RPMI8226 (cell line): ENCODE results near the gene NAV1.

ENCODE experiments used
- DNase-seq: peaks from one replicate; pipeline ENCODE4 v3.0.0-alpha.2; 2015

NAV1 gene

DNA sequence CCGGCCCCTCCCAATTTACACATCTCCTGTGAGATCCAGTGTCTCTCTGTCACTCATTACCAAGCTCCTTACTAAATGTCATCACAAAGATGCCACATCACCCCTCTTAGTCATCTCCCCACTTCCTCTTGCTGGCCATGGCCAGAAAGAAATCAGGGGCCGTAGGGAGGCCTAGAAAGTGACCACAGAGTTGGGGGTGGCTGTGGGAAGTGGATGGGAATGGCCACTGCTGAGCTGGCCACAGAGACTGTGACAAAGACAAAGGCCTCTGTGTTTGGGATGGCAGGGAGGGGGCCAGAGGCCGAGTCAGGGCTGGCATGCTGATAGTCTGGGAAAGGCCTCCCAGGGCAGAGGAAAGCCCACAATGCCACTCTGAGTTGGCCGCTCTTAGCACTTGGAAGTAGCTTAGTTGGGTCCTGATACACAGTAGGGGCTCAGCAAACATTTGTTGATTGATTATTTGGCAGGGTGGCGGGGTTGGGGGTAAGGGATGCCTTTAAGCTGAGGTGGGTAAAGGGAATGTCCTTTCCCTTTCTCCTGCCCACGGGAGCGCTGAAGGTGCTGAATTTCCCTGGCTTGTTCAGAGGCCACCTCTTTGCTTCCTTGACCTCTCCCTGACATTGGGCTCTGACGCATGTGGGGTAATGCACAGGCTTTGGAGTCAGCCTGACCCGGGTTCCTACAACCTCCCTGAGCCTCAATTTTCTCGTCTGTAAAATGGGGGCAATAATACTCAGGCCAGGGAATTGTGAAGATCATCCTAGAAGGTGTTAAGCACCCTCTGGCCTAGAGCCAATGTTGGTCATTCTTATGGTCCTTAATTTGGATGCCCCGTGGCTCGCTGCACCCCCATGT lies 13.2 kb downstream of the NAV1 start:
- no peak for DNase-seq

DNA sequence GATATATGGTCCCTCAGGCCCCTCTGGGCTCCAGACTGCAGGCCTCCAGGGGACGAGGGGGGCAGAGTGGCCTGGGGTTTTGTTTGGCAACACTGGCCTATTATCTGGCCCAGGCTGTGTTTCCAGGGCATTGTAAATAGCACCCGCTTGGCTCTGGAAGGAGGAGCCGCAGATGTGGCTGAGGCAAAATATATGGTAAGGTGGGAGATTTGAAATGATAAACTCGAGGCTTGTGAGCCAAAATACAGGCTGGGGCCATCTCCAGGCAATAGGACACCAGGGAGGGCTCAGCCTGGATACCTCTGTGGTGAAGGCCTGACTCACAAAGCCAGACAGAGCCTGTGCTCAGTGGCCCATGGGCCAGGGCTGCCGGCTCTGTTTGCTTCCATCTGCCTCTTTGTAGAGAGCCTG lies 14.0 kb downstream of the NAV1 start:
- no peak for DNase-seq

DNA sequence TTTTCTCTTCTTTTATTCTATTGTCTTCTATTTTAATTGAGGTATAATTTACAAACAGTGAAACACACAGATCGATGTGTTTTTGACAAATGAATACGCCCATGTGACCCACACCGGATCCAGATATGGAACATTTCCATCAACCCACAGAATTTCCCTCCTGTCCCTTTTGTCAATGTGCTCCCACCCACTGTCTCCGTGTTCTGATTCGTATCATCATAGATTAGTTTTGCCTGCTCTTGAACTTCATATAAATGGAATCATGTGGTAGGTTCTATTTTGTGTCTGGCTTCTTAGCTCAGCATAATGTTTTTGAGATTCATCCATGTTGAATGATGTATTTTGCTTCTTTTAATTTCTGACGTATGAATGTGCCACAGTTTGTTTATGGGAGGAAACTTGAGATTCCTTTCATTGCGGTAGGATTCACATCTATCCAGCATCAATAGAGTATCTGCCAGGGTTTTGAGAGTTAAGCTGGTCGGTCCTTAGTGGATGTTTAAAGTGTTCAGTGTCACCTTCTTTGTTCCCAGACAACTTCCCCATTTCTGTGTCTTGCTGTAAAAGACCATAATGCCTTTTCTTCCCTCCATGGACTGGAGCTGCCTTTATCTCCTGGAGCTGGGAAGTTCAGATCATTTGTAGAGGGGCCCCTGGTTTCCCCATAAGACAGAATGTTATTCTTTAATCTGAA lies 14.7 kb downstream of the NAV1 start:
- no peak for DNase-seq

DNA sequence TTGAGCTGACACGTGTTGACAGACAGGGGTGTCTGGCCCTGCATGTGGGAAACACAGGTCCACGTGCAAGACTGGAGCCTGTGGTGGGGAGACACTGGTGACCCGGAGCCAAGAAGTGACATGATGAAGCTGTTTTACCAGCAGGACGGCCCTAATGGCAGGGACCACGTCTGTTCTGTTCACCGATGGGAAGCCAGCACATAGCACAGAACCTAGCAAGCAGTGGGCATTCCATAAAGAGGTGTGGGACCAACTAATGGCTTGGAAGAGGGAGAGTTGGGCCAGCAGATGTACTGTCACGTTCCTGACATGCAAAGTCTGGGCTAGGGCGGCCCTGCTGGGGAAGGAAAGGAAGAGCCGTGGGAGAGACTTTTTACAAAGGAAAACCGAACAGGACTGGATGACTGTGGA lies 15.3 kb downstream of the NAV1 start:
- DNase-seq: no peak

DNA sequence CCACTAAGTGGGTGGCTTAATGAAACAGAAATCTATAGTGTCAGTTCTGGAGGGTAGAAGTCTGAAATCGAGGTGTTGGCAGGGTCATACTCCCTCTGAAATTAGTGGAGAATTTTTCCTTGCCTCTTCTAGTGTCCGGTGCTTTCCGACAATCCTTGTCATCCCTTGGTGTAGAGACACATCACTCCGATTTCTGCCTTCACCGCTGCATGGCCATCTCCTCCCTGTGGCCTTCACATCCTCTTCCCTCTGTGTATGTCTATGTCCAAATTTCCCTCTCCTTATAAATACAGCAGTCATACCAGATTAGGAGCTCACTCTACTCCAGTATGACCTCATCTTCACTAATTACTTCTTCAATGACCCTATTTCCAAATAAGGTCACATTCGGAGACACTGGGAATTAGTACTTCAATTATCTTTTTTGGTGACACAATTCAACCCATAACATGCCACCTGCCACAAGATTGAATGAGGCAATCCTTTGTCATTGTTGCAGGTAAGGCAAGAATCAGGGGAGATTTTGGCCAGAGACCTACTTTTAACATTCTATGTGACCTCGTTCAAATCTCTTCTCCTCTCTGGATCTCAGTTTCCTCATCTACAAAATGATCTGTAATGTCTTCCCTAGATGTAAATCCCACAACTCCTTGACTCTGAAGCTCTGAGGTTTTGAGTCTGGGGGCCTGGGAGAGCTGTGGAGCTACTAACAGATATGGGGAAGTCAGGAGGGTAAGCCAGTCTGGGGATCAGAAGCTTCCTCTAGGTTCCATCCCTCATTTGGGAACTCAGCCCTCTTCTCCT lies 16.1 kb downstream of the NAV1 start:
- DNase-seq: no peak

DNA sequence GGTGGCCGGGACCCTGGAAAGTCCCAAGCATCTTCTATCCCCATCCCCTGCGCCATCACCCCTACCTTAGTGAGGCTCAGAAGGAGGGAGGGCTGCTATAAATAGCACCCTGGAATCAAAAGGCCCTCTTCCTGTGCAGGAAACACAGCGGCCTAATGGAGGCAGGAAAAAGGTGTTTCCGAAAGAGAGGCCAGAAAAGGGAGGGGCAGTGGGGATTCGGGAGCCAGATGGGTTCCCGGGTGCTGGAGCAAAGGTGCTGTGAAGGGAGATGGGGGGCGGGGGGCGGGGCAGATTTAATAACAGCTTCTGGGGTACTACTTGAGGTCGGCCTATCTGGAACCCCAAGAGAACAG lies 16.6 kb downstream of the NAV1 start:
- no peak for DNase-seq

DNA sequence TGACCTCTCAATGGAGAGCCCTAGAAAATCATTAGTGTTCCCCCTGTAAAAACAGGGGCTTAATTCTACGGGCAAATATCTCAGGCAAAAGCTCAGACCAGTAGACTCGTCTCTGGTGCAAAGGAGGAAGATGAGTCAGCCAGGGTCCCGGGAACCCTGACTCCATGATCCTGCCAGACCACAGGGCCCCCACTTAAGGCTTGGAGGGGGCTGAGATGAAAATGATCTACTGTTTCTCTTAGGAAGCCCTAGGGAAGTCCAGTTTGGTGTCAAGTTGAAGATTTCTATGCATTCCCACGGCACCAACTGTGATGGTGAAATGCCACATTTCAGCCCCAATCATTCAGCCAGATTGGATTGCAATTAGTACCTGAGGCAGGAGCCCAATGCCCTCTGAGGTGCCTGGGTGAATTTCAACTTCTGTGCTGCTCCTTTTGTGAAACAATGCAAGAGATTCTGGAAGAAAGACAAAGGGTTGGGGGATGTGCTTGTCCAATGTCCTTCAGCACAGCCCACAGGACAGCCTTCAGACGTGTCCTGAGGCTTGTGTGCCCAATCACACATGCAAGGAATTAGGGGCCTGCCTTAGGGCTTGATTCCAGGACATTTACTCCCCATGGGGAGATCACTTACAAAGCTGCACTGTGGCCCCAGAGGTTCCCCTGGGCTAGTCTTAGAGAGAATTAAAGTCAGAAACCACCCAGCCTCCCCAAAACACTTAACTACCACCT lies 18.1 kb downstream of the NAV1 start:
- DNase-seq: no peak

DNA sequence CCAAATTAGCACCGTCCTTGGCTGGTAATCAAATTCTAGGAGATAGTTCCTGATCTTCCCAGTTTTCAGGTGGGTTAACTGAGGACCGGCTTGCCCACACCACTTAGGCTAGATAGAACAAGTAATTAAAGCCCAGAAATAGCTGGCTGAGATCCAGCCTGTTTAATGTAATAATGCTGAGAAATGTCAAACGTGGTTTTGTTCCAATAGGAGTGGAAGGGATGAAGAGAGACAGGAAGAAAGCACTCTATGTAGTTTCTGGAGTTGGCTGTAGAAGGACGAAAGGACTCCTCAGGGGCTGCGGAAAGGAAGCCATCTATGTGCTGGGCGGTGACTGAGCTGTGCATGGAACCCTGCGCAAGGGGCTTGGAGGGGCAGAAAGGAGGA lies 18.6 kb downstream of the NAV1 start:
- DNase-seq: no peak

DNA sequence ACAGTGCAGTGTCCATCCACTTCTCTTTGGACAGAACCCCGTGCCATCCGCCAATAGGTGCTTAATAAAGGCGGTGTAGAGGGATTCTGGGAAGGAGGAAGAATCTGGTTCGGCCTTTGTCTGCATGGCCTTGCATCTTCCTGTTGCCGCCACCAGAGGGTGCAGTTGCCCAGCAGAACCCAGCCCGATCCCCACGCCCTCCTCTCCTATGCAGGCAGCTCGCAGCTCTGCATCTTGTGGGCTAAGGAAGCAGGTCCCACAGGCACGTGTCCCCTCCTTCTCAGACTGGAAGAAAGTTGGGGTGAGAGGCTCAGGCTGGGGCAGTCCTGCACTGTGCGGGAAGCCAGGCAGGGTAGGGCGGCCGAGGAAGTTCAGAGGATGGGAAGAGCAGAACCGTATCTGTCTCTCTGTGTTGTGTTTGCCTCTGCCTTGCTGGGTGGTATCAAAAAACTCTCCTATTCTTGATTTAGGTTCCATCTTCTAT lies 20.8 kb downstream of the NAV1 start:
- peak; percentile 81 for DNase-seq

DNA sequence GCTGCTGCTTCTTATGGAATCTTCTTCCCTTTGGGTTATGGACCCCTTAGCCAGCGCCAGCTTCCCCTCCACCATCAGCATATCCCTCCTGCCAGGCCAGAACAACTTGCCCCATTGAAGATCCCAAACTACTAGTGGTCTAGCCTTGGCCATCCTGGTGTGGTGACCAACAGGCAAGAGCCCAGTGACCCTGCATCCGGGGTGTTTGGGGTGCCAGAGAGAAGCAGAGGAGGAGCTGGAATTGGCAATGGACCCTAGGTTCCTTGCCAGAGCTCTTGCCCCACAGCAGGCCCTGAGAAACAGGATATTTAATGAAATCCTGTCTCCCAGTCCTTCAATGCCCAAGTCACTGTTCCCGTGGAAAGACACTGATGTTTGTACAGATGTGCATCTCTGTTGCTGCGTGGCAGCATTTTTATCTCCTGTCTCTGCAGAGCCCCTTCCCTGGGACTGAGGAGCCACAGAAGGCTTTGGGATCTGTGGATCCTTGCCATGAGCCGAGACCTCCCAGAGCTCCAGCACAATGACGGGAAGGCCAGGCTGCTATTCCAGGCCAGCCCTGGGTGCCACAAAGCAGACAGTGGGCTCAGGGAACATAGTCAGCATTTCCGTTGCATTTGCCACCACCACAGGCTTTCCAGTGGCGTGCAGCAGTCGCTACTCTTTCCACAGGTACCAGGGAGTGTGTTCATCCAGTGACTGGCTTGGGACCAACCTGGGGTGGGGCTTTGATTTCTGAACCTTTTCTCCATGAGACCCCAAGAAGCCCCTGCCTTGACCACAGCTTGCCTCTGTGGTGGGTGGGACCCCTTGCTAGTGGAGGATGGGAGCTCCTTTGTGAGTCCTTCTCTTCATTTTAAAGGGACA lies 21.6 kb downstream of the NAV1 start:
- no peak for DNase-seq

DNA sequence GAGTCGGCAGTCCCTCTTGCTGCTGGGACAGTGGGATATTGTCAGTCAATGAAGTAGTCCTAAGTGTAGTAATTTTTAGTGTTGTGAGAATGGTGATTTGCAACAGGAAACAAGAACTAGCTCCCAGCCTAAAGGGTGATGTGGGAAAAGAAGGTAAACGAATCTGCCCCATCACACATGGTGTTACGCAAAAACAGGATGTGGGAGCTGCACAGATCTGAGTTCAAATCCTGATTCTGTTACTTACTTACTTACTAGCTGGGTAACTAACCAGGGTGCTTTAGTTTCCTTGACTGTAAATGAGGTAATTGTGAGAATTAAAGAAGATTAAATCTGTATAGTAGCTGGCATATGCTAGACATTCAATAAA lies 22.3 kb downstream of the NAV1 start:
- no peak for DNase-seq

DNA sequence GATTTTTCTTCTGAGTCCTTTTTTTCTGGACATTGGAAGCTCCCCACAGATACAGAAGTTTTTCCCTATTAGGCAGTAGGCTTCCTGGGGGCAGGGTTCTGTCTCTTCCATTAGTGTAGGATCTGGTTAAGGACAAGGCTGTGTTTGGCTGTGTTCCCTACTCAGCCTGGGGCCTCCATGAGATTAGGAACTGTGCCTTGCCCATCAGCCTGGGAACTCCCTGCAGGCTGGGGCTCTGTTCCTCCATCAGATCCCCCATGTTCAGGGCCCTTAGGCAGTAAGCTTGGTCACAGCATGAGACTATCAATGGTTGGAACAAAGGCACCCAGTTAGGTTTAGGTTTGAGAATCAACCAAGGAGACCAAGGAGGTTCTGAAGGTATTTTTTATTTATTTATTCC lies 22.7 kb downstream of the NAV1 start:
- DNase-seq: no peak

DNA sequence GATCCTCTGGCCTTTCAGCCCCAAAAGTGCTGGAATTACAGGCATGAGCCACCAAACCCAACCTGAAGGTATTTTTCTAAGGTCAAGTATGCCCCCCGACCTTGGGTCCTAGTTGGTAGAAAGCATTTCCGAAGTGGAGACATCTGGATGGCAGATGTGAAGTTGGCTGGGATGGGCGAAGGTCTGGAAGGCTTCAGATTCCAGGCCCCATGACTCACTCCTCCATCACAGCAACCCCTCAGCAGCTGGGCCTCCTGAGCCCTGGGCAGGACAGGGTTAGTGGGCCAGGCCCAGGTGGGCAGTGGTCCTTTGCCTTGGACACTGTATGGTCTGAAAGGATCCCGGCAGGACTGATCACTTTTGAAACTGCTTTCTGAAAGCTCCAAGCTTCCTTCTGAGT lies 23.3 kb downstream of the NAV1 start:
- DNase-seq: no peak

DNA sequence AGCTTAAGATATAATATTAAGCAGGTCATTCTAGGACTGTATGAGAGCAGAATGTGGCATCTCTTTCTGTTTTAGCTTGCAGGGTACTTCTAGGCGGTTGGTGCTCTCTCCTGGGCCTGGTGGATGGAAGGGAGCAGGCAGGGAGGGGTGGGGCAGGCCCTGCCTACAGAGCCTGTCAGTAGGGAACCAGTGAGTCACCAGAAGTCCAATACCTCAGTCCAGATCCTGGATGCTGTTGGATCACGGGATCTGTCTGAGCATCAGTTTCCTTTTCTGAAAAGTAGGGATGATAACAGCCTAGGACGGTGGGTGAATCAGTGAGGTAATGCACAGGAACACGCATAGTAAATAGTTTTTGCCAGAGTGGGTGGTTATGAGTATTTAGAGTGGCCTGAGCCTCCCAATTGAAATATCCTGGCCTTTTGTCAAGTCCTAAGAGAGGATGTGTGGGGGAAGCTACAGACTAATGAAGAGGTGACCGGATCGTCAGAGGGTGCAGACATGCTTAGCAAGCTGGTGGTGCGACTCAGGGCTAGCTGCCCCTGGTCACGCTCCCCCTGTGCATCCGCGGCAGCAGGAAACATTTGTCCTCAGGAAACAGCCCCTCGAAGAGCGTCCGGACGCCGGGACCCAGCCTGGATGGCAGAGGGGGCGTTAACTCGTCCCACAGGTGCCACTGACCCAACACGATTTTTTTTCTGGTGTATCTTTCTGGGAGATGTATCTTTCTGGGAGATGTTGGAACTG lies 23.9 kb downstream of the NAV1 start:
- no peak for DNase-seq

DNA sequence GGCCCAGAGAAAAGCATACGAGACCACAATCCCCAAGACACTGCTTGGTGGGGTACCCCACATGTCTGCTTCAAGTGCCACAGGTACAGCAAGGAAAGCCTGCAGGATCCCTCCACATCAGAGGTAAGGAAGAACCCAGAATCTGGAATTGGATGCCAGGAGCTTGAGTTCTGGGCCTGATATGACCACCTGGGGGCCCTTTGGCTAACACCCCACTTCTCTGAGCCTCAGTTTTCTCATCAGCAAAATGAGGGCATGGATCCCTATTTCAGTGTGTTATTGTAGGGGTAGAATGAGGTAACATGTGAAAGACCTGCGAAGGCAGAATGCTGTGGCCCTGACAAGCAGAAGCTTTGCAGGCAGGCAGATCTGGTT lies 24.5 kb downstream of the NAV1 start:
- DNase-seq: no peak

DNA sequence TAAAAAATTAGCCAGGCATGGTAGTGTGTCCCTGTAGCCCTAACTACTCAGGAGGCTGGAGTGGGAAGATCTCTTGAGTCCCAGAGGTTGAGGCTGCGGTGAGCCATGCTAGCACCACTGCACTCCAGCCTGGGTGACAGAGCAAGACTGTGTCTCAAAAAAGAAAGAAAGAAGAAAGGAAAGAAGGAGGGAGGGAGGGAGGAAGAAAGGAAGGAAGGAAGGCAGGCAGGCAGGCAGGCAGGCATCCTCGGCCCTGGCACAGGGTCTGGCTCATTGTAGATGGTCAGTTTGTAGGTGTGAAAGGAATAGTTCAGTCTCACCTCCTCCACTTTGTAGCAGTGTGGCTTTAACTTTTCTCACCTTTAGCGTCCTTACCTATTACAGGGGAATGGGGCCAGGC lies 25.0 kb downstream of the NAV1 start:
- DNase-seq: no peak

DNA sequence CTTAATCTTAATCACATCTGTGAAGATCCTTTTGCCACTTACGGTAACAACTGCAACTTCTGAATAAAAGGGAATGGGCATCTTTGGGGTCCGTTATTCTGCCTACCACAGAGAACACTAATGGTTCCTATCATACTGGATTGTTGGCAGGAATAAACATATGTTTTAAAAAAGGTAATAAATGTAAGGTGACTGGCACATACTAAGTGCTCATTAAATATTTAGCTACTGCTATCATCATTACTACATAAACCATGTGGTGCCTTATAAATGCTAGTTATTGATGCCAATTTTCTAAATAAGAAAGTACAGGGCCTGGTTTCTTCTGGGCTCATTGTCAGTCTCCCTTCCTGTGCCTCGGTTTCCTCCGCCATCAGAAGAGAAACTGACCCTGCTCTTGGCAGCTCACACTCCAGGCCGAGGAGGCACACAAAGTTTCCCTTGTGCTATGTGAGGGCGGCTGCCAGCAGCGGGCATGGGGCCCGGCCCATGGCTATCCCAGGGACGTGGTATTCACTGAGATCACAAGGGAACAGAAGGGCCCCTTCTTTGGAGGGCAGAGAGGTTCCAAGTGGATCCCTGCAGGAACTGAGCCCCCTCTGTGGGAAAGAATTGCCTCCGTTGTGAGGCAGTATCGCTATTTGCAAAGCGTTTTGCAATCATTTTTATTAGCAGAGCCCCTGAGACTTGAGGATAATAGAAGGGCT lies 26.2 kb downstream of the NAV1 start:
- no peak for DNase-seq

DNA sequence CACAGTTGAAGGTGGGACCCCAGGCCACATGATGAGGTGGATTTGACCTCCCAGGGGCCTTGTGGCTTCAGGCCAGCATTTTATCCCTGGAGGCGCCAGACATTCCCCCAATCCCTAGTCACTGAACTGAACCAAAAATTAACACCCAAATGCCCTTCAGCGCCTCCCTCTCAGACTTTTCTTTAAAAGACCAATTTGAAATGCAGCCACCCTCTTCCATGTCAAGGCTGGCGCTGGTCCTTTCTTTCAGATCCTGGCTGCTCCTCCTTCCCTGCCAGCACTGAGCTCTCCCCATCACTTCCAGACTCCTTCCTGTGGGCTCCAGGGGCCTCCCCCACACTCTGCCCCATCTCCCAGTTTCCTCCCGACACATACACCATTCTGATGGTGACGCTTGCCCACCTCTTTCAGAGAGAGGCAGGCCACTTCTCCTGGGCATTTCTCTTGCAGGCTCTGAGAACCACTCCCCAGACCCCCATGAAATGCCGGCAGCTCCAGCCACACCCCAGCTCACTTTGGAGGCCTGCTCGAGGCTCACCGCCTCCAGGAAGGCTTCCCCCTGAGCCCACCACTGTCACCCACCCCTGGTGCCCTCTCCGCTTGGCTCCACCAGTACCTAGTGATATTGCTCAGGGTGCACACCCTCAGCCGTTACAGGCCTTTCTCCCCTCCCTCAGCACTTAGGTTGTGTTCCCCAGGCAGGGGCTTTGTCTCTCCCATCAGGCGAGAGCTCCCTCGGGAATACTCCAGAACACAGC lies 27.0 kb downstream of the NAV1 start:
- DNase-seq: no peak

DNA sequence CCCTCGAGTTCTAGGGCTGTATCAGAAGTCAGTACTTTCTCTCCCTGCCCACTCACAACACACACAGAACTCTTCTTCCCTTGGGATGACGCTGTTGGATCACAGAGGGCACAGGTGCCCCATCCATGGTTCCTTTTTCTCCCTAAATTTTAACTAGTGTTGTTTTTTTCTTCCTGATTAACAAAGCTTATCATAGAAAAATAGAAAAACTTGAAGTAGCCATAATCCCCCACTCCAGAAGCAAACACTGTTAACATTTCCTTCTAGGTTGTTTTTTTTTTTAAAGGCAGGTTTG lies 27.5 kb downstream of the NAV1 start:
- DNase-seq: no peak
